NOMO-1 (cell line): ENCODE measurements around the gene UTS2R.
"Not testable (repeated sequence)": the region's sequence is repeated elsewhere in the genome, so short reads cannot be mapped to it uniquely, and the experiment has no call there.

Source experiments
- DNase-seq, 2 experiments: peaks; one replicate each; lab custom pipeline; 2025; ENCODE audit not compliant: unreplicated experiment in 2 of 2; lab: John Stamatoyannopoulos, UW

UTS2R gene

DNA sequence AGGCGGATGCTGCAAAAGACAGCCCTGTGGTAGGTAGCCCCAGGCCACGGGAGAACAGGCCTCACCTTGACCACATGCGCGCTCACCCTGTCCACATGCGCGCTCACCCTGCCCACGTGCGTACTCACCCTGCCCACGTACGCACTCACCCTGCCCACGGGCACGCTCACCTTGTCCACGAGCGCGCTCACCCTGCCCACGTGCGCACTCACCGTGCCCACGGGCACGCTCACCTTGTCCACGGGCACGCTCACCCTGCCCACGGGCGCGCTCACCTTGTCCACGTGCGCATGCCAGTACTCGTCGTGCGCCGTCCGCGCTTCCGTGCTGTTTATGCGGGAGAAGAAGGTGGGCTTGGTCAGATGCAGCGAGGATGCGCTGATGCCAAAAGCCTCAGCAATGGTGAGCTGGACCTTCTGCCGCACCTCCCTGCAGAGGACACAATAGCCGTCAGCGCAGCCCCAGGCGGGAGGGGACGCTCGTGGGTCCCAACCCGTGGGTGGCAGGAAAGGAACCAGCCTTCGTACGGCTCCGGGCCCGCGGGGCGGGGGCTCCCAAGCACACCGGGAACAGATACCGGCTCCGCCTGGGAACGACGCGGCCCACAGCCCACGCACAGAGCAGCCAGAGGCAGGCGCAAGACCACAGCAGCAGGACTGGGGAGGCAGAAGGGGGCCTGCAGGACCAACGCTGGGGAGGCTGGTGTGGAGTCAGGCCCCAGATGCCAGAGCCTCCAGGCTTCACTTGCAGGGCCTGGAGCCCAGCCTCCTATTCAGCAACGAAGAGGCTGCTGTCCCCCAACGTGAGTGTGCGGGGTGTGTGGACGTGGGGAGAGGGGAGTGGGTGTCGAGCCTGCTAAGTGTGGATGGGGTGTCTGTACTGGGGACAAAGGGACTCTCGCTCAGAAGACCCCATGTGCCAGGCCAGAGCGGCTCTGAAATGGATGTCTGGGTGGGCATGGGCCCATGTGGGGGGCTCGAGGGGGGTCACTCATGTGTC, 32.4 kb downstream of the UTS2R start:
- no peak for DNase-seq

DNA sequence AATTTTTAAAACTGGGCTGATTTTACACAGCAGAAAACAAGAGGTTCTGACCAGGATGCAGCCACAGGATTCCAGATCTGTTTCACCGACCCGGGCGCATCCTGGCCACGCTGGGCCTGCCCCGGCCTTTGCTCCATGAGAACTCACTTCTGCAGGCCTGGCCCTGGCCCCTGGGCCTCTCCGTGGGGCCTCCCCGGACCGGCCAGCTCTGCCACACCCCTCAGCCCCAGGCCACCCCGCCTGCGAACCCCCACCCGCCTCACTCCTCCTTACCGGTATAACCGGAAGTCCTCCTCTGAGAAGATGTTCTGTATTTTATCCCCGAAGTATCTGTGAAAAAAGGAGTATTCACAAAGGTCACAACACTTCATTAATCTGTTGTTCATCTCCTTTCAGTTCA, 33.5 kb downstream of the UTS2R start:
- DNase-seq, result no peak

DNA sequence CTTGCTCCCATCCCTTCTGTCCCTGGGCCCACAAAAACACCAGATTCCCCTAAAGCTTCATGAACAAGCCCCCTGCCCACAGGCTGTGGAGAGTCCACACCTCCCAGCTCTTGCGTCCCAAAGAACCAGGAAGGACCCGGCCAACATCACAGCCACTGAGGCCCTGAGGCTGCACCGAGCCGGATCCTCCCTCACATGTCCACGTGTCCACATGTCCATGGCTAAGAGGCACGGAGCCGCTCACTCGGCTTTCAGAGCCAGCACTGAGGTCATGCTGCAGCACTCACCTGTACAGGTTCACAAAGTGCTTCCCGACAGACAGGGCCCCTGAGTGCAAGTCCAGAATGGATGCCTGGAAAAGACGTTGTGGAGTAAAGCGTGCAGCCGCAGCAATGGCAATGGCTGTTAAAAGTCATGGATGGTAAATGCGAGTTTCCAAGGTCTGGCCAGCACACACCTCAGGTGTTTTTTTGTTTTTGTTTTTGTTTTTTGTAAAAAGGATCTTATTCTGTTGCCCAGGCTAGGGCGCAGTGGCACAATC, 34.6 kb downstream of the UTS2R start:
- DNase-seq, result no peak

DNA sequence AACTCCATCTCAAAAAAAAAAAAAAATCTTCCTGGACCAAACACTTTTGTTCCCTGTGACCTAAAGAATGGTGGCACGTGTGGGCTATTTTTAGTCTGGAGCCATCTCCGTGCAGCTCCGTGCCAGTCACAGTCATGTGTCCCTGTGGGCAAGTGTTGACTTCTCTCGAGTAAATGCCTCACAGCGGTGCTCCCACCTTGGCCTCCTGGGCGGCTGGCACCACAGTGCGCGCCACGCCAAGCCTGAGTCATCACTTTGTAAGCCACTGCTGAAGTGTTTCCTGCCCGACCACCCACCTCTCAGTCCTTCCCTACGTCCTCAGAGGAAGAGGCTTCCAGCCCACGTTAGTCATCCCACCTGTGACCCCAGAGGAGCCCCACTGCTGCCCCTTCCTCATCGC, 35.7 kb downstream of the UTS2R start:
- DNase-seq, result no peak

DNA sequence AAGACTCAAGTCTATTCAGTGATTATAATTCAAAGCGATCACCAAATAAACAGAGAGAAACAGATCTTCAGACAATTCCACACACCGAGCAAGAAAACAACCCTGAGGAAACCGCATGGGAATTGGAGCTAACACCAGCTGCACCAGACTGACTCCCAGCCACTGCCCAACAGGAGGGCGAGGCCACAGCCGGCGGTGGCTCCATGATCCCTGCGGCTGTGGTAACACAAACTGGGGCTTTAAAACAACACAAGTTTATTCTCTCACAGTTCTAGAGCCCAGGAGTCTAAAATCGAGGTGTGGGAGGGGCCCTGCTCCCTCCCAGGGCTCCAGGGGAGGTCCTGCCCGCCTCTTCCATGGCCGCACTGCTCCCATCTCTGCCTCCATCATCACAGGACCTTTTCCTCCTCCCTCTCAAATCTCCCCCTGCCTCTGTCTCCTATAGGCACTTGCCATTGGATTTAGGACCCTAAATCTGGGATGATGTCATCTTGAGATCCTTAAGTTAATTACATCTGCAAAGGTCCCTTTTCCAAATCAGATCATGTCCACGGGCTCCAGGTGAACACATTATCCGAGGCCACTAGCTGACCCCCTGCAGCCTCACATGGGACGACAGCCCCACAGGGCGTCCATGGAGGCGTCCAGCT, 36.8 kb downstream of the UTS2R start:
- DNase-seq, result no peak

DNA sequence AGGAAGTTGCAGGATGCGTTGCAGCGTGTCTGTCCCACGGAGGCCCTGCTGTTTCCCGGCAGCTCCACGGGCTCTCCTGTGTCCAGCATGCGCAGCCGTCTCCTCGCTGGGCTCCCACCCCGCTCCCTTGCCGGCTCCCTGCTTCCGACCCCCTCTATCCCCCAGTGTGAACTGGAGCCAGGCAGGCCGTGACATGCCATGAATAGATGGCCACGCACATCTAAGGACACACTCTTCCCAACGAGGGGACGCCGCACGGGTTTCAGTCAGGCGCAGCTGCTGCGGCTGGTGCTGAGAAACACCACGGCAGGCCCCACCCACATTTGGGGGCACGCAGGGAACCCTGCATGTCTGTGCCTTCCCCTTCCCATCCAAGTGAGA, 37.4 kb downstream of the UTS2R start:
- no peak for DNase-seq

DNA sequence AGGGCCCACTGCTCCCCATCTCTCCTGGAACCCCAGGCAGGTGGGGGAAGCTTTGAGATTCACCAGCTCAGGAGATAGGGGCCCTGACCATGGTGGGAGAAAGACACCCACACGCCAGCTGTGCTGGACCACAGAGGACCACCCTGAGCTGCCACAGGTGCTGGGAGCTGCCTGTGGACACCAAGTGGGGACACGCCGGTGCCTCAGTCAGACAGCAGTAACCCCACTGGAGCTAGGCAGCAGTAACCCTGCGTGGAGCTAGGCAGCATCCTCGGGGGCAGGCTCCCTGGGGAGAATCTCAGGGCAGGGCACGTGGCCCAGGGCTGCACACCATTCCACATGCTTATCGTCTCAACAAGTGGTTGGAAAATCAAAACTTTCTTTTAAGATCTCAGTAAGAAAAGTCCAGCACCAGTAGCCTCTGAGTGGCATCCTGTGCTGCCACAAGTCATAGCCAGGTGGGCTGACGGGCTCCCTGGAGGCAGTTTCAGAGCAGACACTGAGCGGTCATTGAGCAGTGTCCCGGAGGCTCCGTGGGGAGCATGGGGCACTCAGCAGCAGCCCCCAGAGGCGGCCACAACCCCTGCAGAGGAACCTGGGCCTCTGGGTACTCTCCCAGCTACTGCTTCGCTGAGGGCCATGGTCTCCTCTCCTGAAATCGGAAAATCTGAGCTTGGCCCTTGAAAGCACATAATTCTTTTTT, 38.6 kb downstream of the UTS2R start:
- no peak for DNase-seq

DNA sequence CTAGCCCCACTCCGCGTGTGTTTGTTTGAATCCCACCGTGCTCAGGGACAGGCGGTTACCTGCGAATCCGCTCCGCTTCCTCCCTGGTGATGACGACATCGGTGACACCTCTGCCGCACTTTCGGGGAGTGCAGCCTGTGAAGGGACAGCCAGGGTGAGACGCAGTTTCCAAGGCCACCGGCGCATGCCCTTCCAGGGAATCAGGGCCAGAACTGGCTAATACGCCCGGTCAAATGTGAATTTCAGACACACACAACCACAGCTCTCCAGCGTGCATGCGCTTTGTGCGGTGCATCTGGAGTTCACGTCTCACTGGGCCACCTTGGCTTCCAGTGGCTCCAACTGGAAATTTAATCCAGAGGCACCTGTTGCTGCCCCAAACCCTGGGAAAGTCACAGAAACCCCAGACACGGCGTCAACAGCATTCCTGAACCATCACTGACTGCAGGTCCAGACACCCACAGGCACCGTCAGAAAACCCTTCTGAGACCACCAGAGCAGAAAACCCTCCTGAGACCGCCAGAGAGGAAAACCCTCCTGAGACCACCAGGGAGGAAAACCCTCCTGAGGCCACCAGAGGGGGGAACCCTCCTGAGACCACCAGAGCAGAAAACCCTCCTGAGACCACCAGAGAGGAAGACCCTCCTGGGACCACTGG, 40.0 kb downstream of the UTS2R start:
- no peak for DNase-seq

DNA sequence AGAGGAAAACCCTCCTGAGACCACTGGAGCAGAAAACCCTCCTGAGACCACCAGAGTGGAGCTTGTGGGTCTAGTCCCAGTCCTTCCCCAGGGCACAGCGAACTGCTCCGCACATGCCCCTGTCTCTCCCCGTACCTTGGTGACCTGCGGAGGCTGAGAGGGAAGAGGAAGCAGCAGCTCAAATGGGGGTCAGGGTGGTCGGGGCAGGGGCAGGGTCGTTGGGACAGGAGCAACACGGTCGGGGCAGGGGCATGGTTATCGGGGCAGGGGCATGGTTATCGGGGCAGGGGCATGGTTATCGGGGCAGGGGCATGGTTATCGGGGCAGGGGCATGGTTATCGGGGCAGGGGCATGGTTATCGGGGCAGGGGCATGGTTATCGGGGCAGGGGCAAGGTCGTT, 40.5 kb downstream of the UTS2R start:
- not testable (repeated sequence) for DNase-seq

DNA sequence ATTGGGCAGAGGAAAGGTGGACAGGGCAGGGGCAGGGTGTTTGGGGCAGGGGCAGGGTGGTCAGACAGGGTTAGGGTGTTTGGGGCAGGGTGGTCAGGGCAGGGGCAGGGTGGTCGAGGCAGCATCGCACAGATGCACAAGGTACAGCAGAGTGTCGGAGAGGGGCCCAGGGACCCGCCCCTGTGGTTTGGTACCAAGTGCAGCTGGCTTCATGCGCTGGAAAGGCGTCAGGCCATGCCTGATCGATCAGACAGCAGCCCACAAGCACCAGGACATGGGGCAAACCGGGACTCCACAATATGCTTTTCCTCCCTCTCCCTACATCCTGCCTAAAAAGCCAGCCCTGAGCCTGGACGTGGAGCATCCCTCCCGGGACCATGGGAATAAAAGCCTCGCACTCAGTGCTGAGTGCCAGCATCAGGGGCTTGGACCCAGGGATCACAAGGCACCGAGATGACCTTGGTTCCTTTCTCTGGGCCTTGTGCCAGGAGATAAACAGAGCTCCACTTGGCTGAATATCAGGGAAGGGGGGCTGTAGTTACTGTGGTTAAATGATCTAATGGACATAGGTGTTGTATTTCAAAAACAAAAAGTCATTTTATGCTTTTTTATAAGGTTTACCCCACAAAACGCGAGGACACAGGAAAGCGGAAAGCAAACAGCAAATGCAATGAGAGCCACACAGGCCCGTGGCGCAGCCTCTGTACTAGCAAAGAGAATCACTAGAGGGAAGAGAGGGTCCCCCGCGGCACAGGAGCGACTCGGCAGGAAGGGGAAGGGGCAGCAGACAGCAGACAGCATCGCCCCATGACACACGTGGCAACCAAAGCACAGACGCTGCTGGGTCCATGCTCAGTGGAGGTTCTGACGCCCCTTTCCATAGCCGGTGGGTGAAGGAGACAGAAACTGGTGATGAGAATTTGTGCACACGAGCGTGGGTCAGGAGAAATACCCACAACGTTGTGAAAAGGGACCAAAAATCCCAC, 41.3 kb downstream of the UTS2R start:
- no peak for DNase-seq

DNA sequence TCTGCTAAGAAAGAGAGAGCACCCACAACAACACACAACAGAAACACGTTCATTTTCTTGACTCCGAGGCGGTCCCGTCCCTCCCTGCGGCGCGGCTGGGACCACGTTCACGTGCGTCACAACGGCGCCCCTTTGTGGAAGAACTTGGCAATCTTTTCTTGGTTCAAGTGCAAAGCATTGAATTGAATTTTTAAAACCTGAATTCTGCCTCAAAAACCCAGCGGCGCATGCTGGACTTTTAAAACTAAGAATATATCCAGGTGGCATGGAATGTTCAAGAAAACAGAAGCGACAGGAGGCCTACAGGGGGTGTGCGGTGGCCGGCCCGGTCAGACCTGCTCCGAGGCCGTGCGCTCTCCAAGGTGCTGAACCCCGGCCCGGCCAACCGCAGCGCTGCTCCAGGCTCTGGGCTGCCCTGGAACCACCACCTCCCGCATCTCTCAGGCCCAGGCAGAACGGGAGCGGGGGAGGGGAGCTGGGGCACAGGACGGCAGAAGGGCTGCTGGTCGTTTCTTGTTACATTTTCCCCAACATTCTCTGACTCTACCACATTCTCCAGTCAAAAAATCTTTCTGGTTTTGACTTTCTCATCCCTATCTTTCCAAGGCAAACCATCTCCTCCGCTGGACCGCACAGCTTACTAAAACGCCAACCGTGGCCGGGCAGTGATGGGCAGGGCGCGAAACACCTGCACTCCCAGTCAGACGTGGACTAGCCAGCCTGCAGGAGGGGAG, 43.1 kb downstream of the UTS2R start:
- DNase-seq, result peak; percentile 46 to 79

DNA sequence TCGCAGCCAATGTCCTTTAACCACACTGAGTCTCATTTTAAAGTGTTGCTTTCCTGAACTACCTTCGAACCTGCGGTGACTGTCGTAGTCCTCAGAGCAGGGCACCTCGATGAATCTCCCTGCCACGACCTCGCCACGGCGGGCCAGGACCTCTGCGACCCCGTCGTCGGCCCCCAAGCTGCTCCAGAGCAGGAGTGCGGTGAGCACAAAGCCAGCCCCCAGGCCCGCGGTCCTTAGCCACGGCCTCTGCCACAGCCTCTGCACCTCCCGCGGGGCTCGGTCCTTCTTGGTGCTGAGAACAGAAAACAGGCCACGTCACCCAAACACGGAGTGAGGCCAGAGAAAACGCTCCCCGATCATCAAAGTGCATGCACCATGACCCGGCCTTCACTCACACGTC, 43.8 kb downstream of the UTS2R start:
- no peak for DNase-seq

DNA sequence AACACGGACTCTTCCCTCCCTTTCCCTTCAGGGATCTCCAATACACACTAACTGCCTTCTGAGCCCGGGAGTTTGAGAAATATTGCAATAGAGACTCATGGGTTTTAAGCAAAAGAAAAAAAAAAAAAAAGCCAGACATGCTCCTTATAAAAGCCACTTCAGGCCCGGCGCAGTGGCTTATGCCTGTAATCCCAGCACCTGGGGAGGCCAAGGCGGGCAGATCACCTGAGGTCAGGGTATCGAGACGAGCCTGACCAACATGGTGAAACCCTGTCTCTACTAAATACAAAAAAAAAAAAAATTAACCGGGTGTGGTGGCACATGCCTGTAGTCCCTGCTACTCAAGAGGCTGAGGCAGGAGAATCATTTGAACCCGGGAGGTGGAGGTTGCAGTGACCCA, 44.2 kb downstream of the UTS2R start:
- DNase-seq, result no peak

DNA sequence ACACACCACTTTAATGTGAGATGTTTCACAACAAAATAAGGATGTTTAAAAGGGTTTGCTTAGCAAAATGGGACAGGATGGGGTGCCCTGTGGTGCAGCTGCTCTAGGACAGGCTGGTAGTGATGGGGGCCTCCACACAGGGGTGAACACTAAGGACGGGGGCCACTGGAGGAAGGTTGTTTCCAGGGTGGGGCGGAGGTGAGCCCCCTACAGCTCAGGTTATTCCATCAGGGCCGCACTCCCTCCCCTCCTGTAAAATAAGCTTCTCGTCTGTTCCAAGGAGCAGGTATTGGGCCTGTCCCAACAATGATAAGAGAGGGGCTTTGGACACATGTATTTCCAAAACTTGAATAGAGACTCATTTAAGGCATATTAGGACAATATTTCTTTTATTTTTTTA, 44.7 kb downstream of the UTS2R start:
- DNase-seq, result no peak

DNA sequence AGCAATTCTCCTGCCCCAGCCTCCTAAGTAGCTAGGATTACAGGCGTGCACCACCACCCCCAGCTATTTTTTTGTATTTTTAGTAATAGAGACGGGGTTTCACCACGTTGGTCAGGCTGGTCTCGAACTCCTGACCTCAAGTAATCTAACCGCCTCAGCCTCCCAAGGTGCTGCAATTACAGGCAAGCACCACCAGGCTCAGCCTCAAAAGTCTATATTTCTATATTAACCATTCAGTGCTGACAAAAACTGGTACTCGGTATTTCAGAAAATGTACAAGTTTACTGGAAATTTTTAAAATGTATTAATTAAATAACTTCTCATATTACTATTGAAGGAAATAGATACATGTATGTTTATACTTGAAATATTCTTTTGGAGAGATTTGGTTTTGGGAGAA, 45.2 kb downstream of the UTS2R start:
- DNase-seq, result no peak

DNA sequence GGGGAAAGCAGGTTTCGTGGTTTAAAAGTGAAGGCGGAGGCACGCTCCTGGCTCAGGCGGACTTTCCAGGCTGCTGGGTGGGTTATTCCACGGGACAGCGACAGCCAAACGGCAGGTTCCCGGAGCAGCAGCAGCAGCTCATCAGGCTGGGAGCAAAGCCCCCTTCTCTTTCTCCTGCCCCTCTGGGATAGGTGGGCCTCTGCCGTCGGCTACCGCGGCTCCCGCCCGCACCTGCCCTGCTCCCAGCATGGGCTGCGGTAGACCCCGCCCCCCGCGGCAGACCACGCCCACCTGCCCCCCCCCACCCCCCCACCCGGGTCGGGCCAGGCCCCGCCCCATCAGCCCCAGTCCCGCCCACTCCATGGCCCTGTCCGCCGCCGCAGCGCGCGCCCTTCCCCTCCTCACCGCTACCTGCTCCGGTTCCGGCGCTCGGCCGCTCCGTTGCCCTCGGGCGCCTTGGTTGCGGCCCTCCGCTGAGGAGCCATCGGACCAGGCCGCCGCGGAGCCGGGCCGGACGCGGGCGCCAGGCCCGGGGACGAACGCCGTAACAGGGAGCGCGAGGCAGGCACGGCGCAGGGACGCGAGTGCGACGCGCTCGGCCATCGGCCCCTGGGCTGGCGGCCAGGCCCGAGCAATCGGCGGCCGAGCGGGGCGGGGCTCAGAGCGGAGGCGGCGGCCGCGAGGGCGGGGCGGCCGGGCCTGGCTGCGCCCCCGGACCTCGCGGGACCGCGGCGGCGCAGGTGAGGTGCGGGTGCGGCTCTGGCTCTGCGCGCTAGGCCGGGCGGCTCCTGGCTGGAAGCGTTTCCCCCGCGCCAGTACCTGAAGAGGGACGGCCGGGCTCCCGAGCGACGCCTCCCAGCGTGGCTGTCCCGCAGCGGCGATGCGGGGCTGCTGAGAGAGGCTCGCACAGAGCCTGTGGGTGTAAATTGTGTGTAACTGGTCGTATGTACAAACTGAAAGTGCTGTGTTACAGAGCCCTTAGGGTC, 46.7 kb downstream of the UTS2R start, which contains the start of the genes HEXD and OGFOD3:
Gene HEXD, plus strand, starts transcription at position 347 of the 986 bp plus-strand sequence. CDS start 1,453 bp downstream, outside the sequence.
Gene OGFOD3, minus strand, starts transcription at position 586 of the 986 bp plus-strand sequence. Its CDS starts 101 bp downstream, at position 485.
- peak; percentile 76 to 94 for DNase-seq

DNA sequence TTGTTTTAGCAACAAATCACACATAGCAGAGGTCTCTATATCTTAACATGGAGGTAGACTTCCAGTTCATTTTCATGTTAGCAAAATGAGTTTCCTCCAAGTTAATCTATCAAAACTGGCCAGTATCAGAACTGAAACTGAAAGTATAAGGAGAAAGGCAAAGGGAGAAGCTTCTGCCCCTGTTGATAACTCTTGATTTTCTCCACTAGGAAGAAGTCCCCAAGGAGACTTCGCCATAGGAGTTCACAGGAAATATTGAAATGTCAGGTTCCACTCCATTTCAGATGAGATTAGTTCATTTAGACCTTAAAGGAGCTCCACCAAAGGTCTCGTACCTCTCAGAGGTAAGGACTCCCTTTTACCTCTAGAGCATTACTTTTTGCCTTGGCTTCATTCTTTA, 48.0 kb downstream of the UTS2R start:
- peak in 1 of 2 experiments; percentile 66 for DNase-seq
